GM21381 (cell line): ENCODE data around the gene RNF43.
"Not testable (repeated sequence)": the region's sequence is repeated elsewhere in the genome, so short reads cannot be mapped to it uniquely, and the experiment has no call there.

Experiments used
- ATAC-seq: cut with Tn5 transposase; IDR thresholded peaks from one replicate; pipeline ENCODE4 v1.9.1; 2021; ENCODE audit warnings: mild to moderate bottlenecking, moderate library complexity; ENCODE audit not compliant: unreplicated experiment

The RNF43 gene

GRCh38 chr17:58410714-58411407, 6.5 kb downstream of the RNF43 start:
- no peak for ATAC-seq

- ATAC-seq = no peak
Measured at GRCh38 chr17:58409432-58409831, 7.9 kb downstream of the RNF43 start.

DNA sequence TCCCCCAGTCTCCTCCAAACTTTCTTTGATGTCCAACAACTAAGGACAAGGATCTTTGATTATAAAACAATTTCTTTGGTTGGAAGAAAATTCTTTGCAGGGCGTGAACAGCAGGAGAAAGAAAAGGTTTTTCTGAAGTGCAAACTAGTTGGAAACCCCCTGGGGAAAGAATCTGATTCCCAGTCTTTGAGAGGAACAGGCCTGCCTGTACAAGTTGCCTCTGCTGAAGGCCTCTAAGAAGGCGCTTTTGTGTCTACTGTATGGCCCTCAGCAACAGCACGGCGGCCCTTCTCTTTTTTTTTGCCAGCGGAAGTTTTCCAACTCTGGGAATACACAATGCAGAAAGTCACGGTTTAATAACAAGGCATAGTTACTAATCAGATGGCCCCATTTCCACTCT, 14.0 kb downstream of the RNF43 start:
- no peak for ATAC-seq

DNA sequence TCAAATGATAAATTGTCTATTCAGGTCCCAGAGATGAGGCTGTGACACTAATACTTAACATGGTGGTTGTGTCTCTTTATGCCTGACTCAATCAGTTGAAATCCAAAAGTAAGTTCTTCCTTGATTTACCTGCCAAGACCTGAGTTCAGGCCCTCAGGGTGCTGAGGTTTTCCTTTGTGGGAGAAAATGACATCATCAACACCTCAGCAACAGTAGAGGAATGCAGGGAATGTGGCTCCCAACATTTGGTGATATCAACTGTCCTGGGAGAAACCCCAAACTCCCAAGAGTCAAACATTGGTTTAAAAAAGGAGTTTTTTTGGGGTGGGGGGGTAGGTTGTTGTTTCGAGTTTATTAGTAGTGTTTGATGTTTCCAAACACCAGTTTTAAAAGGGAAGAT, 14.7 kb downstream of the RNF43 start:
- no peak for ATAC-seq

DNA sequence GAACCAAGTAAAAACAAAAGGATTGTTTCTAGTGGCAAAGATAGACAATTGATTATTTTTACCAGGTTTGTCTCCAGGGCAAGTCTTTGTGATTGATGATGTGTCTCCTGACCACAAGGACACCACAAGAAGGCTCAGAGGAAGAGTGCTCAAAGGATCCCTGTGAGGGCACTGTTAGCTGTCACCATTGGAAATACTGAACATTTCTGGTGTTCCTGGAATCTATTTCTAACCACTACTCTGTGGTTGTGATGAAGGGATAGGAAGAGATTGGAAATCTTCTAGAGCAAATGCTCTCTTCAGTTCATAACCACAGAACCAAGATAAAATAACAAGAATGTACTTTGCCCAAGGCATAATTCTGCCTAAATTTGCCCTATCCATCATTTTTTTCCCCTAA, 15.3 kb downstream of the RNF43 start:
- no peak for ATAC-seq

DNA sequence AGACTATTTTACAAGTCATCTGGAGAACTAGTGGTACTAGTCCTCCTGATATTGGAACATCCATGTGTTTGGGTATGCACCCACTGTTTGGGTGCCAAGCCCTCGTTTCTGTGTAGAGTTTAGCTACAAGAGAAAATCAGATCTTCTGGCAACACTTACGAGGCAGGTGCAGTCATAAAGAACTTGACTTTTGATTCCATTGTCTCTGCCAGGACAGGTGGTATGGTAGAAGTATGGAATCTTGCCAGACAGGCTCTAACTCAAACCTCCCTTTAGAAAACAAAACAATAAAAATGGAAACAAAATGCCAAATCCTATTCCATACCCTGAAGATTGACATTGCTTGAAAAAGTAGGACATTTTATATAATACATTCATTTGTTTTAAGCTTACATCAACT, 16.0 kb downstream of the RNF43 start:
- ATAC-seq = no peak

- no peak for ATAC-seq
Measured at GRCh38 chr17:58400826-58401225, 16.5 kb downstream of the RNF43 start.

DNA sequence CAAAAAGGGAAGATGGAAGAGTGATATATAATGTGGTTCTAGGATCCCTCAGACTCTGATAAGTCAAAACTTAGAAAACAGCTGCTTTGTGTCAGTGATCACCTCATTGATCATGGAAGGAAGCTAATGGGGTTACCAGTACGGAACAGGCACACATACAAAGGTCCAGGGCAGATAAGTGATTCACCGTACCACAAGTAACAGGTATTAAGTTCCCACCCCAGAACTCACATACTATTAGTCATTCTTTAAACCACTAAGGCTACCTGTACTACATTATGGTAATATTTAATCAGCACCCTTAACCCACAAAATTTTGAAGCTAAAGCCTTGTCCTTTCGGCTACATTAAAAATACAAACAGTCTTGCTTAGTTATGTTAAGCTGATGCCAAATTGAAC, 17.4 kb downstream of the RNF43 start:
- ATAC-seq = no peak

- no peak for ATAC-seq
Measured at GRCh38 chr17:58398574-58399266, 18.6 kb downstream of the RNF43 start.

DNA sequence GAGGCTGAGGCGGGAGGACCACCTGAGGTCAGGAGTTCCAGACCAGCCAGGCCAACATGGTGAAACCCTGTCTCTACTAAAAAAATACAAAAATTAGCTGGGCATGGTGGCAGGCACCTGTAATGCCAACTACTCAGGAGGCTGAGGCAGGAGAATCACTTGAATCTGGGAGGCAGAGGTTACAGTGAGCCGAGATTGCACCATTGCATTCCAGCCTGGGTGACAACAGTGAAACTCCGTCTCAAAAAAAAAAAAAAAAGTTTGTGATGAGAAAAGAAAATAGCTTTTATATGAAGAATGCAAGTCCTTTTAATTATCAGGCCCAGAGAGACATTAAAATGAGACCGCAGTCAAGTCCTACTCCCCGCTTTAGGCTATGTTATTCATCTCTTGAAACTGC, 19.9 kb downstream of the RNF43 start:
- not testable (repeated sequence) for ATAC-seq

GRCh38 chr17:58396173-58396572, 21.2 kb downstream of the RNF43 start:
- no peak for ATAC-seq

DNA sequence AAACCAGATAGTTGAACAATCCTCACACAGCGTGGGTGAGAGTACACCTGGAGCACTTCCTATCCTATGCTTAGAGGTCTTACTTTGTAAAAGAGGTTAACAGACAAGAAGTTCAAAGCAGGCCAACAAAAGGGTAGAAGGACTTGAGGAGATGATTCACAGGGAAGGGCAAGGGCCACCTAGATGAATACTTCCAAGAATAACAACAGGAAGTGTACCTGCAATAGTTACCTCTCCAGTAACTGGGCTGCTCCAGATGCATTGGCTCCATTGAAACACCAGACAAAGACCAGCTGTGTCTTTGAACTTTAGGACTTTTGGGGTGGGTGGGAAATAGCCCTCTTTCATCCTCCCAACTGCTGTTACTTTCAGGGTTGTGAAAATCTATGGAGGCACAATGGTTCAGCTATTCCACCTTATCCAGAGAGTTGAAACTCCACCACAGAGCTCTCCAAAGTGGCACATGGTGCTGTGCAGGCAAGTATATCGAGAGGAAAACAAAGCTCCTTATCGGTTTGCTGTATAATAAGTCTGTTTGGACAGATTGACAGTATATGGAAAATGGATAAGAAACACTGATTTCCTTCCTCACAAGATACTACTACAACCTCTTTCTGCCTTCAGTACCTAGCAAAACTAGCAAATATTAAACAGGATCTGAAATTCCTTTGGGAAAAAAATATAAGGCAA, 22.7 kb downstream of the RNF43 start:
- no peak for ATAC-seq

DNA sequence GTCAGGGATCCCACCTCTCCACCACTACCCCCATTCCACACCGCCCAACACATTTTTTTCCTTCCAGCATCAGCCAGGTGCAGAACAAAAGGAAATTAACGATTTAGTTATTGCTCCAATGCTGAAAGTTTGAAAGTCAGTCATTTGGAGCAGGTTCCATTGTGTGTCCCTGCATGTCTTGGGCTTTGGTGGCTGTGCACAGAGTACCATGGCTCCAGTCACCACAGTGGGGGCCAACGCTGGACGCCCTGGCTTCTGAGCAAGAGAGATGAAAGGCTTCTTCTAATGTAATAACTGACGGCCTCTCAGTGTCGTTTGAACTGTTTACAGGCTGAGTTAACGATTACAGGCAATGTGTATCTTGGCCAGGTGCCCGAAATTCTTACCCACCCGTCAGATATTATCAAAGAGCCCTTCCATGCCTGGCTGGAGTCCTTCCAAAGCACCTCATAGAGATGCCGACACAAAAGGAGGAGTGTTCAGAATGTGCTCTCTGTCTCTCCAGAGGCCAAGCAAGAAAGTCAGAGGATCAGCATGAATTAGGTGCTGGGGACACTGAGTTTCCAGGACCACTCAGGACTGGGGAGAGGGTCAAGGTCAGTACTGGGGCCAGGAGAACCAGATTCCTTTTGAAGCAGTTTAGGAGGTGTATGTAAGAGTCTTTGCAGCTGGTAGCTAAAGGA, 25.9 kb downstream of the RNF43 start:
- no peak for ATAC-seq

DNA sequence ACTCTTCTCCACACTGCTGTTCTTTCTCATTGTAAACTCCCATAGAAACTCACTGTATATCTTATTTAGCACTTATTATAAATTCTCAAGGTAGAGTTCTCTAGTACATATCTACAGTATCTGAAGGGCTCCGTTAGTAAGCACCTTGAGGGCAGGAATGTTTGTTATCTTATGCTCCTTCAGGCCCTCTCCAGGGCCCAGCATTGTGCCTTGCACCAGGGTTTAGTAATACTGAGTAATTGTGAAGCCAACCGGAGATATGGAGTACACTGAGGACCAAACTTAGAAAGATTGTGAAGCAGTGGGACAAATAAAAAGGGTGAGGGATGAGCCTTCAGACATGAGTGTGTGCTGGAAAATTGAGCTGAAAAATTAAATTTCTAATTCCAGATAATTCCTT, 26.4 kb downstream of the RNF43 start:
- no peak for ATAC-seq

DNA sequence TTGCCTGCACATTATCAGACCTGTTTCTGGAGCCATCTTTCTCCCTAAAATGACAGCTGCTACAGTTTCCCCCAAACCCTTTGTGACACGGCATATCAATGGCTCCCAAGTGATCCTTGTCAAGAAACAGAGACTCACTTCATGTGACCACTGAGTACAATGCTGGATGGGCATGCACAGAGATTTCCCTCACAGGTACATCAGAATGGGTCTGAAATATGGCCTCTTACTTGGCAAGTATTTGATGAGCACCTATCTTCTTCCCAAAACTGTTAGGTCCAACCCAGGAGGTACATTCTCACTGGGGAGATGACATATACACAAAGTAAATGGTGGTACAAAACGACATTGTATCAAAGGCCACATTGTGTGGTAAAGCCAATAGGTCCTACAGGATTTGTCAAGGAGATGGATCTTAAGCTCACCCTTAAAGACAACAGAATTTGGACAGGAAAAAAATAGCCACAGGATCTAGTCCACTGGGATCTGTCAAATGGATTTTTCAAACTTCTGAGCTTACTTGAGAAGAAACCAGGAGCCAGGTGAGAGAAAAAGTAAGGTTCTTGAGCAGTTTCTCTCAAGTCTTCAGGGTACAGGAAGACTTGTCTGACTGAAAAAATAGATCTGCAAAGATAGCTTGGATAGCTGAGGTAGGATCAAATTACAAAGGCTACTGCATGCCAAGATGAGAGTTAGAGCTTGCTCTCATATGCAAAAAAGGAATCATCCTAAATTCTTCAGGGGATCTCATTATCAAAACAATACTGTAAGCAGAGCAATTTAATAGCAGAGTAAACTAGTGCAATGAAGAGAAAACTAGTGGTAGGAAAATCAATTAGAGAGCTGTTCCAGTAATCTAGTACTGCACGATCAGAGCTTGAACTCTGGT, 28.8 kb downstream of the RNF43 start:
- ATAC-seq = no peak

DNA sequence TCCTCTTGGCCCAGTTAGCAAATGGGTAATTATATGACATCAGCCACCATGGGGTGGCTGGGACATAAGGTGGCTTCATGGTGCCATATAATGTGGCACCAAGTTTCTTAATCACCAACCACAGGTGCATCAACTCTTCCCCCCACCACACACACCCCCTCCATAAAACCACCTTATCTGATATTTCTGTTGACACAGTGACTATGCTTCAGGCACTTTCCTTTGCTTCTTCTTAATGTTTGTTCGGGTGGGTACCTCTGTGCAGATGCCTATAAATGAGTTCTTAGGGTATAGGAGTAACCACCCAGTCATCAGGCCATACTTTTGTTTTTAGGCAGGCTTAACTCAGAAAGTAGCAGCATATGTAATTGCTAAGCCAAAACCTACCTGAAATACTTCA, 29.5 kb downstream of the RNF43 start:
- ATAC-seq = no peak

- ATAC-seq = no peak
Measured at GRCh38 chr17:58386708-58387107, 30.6 kb downstream of the RNF43 start.

DNA sequence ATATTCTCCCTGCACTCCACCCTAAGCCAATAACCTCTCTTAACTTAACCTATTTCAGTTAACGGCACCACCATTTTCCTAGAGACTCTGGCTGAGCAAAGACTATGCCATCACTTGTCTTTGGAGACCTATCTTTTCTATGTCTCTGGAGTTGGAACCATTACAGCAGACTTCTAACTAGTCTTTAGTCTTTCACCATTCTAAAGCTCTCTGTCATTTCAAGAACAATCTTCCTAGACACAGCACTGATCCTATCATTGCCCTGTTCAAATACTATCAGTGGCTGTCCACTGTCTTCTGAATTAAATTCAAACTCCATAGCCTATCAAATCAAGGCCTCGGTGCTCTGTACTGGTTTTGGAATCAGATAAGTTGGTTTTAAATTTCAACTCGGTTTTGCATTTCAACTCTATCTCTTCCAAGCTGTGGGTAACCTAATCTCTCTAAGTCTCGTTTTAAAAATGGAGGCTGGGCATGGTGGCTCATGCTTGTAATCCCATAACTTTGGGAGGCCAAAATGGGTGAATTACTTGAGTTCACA, 31.9 kb downstream of the RNF43 start:
- no peak for ATAC-seq

DNA sequence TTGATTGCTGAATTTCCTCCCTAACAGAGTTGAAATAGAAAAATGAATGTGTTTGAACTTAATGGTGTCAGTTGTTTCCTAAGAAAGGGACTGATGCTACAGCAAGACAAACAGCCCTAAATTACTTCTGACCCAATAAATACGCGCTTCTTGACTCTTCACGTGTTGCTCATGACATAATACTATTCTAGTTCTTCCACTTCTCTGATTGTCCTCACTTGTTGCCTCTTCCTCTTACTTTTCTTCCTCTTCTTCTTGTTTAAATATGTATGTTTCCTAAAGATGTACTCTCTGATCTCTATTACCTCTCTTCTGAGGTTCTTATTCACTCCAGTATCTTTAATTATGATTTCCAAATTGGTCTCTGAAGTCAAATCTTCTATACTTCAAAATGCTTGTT, 32.4 kb downstream of the RNF43 start:
- ATAC-seq = no peak

DNA sequence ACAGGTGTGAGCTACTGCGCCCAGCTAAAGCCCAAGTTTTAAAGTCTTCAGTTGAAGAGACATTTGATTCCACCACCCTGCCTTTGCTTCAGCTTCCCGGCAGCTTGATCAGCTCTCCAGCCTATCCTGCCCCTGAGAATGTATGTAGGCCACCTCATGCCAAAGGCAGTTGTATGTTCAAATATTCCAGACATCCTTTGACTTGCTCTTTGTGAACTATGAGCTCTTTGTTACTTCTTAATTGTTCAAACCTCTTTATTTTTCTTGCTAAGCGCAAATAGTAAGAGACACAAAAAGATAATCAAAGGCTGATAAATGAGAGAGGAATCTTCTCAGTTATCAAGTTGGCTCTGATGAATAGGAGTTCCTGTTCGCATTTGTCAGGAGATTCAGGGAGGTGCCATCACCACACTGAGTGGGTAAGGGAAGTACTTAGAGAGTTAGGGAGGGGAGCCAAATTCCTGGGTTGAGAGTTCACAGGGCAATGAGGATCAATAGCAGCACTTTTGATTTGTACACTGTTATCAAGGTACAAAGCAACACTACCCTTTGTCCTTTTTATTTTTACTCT, 33.4 kb downstream of the RNF43 start:
- ATAC-seq = no peak
